IMR-90 (cell line): Measurements from ENCODE around the gene METTL17.

Experiments used
- BHLHE40 ChIP-seq: fragments of 150-350 bp; IDR thresholded peaks from 2 replicates; pipeline ENCODE4 v1.6.1; 2016; ENCODE audit warnings: mild to moderate bottlenecking, low read depth, low read length
- CEBPB ChIP-seq: IDR thresholded peaks from 2 replicates; pipeline ENCODE4 v1.6.1; 2012; ENCODE audit warnings: low read depth, low read length, improper control_type of control experiment
- CHD1 ChIP-seq: IDR thresholded peaks from 2 replicates; pipeline ENCODE4 v1.6.1; 2012; ENCODE audit warnings: low read depth, low read length, improper control_type of control experiment
- CTCF ChIP-seq: conservative IDR thresholded peaks from 2 replicates; pipeline ENCODE4 v1.5.1; 2012; ENCODE audit warnings: mild to moderate bottlenecking, low read depth, low read length, improper control_type of control experiment
- FOS ChIP-seq: fragments of 150-350 bp; IDR thresholded peaks from 2 replicates; pipeline ENCODE4 v1.6.1; 2016; ENCODE audit warnings: low read depth, low read length
- MAFK ChIP-seq: IDR thresholded peaks from 2 replicates; pipeline ENCODE4 v1.6.1; 2012; ENCODE audit warnings: low read depth, low read length, improper control_type of control experiment
- MXI1 ChIP-seq: IDR thresholded peaks from 2 replicates; pipeline ENCODE4 v1.6.1; 2012; ENCODE audit warnings: low read depth, mild to moderate bottlenecking, low read length, moderate library complexity, borderline replicate concordance
- POLR2A ChIP-seq: IDR thresholded peaks from 2 replicates; pipeline ENCODE4 v1.6.1; 2012; ENCODE audit warnings: mild to moderate bottlenecking, low read depth, low read length
- RAD21 ChIP-seq: IDR thresholded peaks from 2 replicates; pipeline ENCODE4 v1.6.1; 2012; ENCODE audit warnings: low read length, improper control_type of control experiment

GRCh38 chr14:21020977-21021545 lies 31.3 kb downstream of the METTL17 start:
- TF ChIP-seq CTCF (no peak), FOS (no peak), RAD21 (no peak), BHLHE40 (no peak), POLR2A (no peak), CEBPB (no peak), CHD1 (no peak), MAFK (no peak), MXI1 (no peak)
